ENCODE measurements around the gene PTMA. TPM values are rescaled to one million over a fixed set of nuclear protein-coding genes. Genes with fewer than 3 reads are reported as not detected.

The PTMA gene
- polyA plus RNA-seq, 3 donors: 1,062 to 1,127 (median 1,072) TPM

- Histone ChIP-seq H3K9me3 (replicated peaks in 1 of 2; ENCODE audit: control insufficient read depth in 1 of 2, insufficient read depth in 1 of 2, low read length in 2 of 2) (no peaks in the 10 kb centered on the region), H4K20me1 (ENCODE audit: insufficient read depth, low read length) (no peaks in the 10 kb centered on the region), H3K36me3 (replicated peaks in 1 of 2; ENCODE audit: control insufficient read depth in 1 of 2, insufficient read depth in 2 of 2, low read length in 2 of 2) (no peaks in the 10 kb centered on the region), H3K9ac (ENCODE audit: insufficient read depth, low read length, poor library complexity, severe bottlenecking) (no peak overlapping the region), H3K4me1 (ENCODE audit: control insufficient read depth in 1 of 2, insufficient read depth in 2 of 2, low read length in 2 of 2) (peaks cover 27 to 48% of the 10 kb centered on the region in 2 donors), H3K79me2 (ENCODE audit: insufficient read depth, low read length) (no peaks in the 10 kb centered on the region), H3K27ac (ENCODE audit: low read depth in 1 of 2, low read length in 2 of 2) (no peak overlapping the region), H3K27me3 (ENCODE audit: control insufficient read depth in 2 of 2, insufficient read depth in 2 of 2, low read length in 2 of 2) (no peaks in the 10 kb centered on the region), H2AFZ (ENCODE audit: insufficient read depth, low read depth, low read length, poor library complexity, severe bottlenecking) (peak overlapping the region; percentile 53), H3K4me2 (replicated peaks; ENCODE audit: extremely low read depth, low read length, poor library complexity, severe bottlenecking) (peak overlapping the region; percentile 8), H3K4me3 (replicated peaks in 1 of 3; ENCODE audit: low read depth in 2 of 3, low read length in 3 of 3) (no peak overlapping the region)
- no peak for DNase-seq
- intact Hi-C loops (cut with micrococcal nuclease): no loop called here
- peaks cover 0 to 5% (median 0%) of the 10 kb centered on the region in 7 donors for H3K9me3 Mint-ChIP-seq
- H3K36me3 Mint-ChIP-seq: peaks cover 0 to 1% of the 10 kb centered on the region in 2 donors
- no peak for TF ChIP-seq CTCF (IDR thresholded peaks at IDR 0.05)
- peaks cover 39% of the 10 kb centered on the region for H3K4me1 Mint-ChIP-seq
- no peak overlapping the region for H3K4me3 Mint-ChIP-seq
- WGBS (ENCODE audit: insufficient coverage): 46% methylated on average over 17 of the region's 20 CpGs
- peaks cover 1 to 5% (median 2%) of the 10 kb centered on the region in 3 donors for H3K27me3 Mint-ChIP-seq (ENCODE audit: low read depth in 3 of 3)
- H3K27ac Mint-ChIP-seq: no peak overlapping the region
These were observed 35.5 kb upstream of the PTMA start for GRCh38 chr2:231672617-231673347.

GRCh38 chr2:231673348-231673770, 35.0 kb upstream of the PTMA start:
- DNase-seq: no peak
- H3K27me3 Mint-ChIP-seq (ENCODE audit: low read depth in 3 of 3): peaks cover under 1 to 5% (median 2%) of the 10 kb centered on the region in 3 donors
- peaks cover 0 to 5% (median 0%) of the 10 kb centered on the region in 7 donors for H3K9me3 Mint-ChIP-seq
- no peak overlapping the region for H3K4me3 ChIP-seq (replicated peaks in 1 of 3; ENCODE audit: low read depth in 2 of 3, low read length in 3 of 3)
- H3K9me3 ChIP-seq (replicated peaks in 1 of 2; ENCODE audit: control insufficient read depth in 1 of 2, insufficient read depth in 1 of 2, low read length in 2 of 2): no peaks in the 10 kb centered on the region
- intact Hi-C loops (cut with micrococcal nuclease): no loop called here
- H3K36me3 ChIP-seq (replicated peaks in 1 of 2; ENCODE audit: control insufficient read depth in 1 of 2, insufficient read depth in 2 of 2, low read length in 2 of 2): no peaks in the 10 kb centered on the region
- peaks cover 40% of the 10 kb centered on the region for H3K4me1 Mint-ChIP-seq
- peaks cover 27 to 48% of the 10 kb centered on the region in 2 donors for H3K4me1 ChIP-seq (ENCODE audit: control insufficient read depth in 1 of 2, insufficient read depth in 2 of 2, low read length in 2 of 2)
- no peaks in the 10 kb centered on the region for H3K27me3 ChIP-seq (ENCODE audit: control insufficient read depth in 2 of 2, insufficient read depth in 2 of 2, low read length in 2 of 2)
- no peaks in the 10 kb centered on the region for H4K20me1 ChIP-seq (ENCODE audit: insufficient read depth, low read length)
- no peak overlapping the region for H3K9ac ChIP-seq (ENCODE audit: insufficient read depth, low read length, poor library complexity, severe bottlenecking)
- peak overlapping the region in 1 of 7 donors; percentile 59 for H3K27ac Mint-ChIP-seq
- H2AFZ ChIP-seq (ENCODE audit: insufficient read depth, low read depth, low read length, poor library complexity, severe bottlenecking): peak overlapping the region; percentile 53
- TF ChIP-seq CTCF (IDR thresholded peaks at IDR 0.05): no peak
- no peak overlapping the region for H3K4me2 ChIP-seq (replicated peaks; ENCODE audit: extremely low read depth, low read length, poor library complexity, severe bottlenecking)
- H3K4me3 Mint-ChIP-seq: no peak overlapping the region
- no peak overlapping the region for H3K27ac ChIP-seq (ENCODE audit: low read depth in 1 of 2, low read length in 2 of 2)
- WGBS (ENCODE audit: insufficient coverage): 60% methylated on average over 1 of the region's 6 CpGs
- H3K36me3 Mint-ChIP-seq: peaks cover 0 to 1% of the 10 kb centered on the region in 2 donors
- H3K79me2 ChIP-seq (ENCODE audit: insufficient read depth, low read length): no peaks in the 10 kb centered on the region

Data from CD14-positive monocyte (primary cell).